SK-N-SH (cell line): ENCODE results near the gene HS3ST5. TPM values are rescaled to one million over a fixed set of nuclear protein-coding genes. Genes with fewer than 3 reads are reported as not detected.

Experiments used
- CTCF ChIA-PET: fragments of 300-600, 350-600 bp; formaldehyde crosslinking; extraction: SDS; loops from one replicate; lab custom pipeline; 2021; lab: Yijun Ruan, JAX
- POLR2A ChIA-PET: fragments of 350-600 bp; sonication (Branson Sonifier 250); formaldehyde crosslinking; extraction: SDS; loops from one replicate; lab custom pipeline; 2020; ENCODE audit warnings: antibody characterized with exemption, inconsistent platforms; lab: Yijun Ruan, JAX
- DNase-seq: peaks from one replicate; pipeline ENCODE4 v3.0.0; 2012
- H2AFZ ChIP-seq: fragments of 200-600 bp; sonication (generic); 2 replicates; pipeline ENCODE4 v1.8.1; 2016; ENCODE audit warnings: antibody characterized with exemption, mild to moderate bottlenecking, low read depth
- H3F3A ChIP-seq: fragments of 200-600 bp; sonication (generic); replicated peaks from 2 replicates; pipeline ENCODE3; 2016; ENCODE audit warnings: antibody characterized with exemption, mild to moderate bottlenecking; ENCODE audit not compliant: insufficient read depth
- H3K27ac ChIP-seq, 2 experiments: fragments of 200-500 bp in 1 of 2; fragments of 200-600 bp in 1 of 2; sonication (Bioruptor generic) in 1 of 2; sonication (generic), shearing (Covaris generic) in 1 of 2; 2 replicates each; pipeline versions ENCODE4 v1.5.1 to v1.6.1; 2014 to 2016; ENCODE audit warnings: low read depth in 2 of 2, inconsistent platforms in 1 of 2, low read length in 1 of 2, mild to moderate bottlenecking in 1 of 2, mixed read lengths in 1 of 2
- H3K27me3 ChIP-seq: fragments of 200-600 bp; sonication (generic), shearing (Covaris generic); 2 replicates; pipeline ENCODE4 v1.6.1; 2016; ENCODE audit warnings: mixed run types; ENCODE audit not compliant: insufficient read depth
- H3K36me3 ChIP-seq, 2 experiments: fragments of 200-500 bp in 1 of 2; fragments of 200-600 bp in 1 of 2; sonication (Bioruptor generic) in 1 of 2; sonication (generic) in 1 of 2; replicated peaks in 1 of 2; 2 replicates each; pipeline versions ENCODE3 to v1.5.1; 2014 to 2016; ENCODE audit warnings: low read length in 1 of 2, mild to moderate bottlenecking in 1 of 2; ENCODE audit not compliant: insufficient read depth in 2 of 2, control insufficient read depth in 1 of 2
- H3K4me1 ChIP-seq, 2 experiments: fragments of 200-500 bp in 1 of 2; fragments of 200-600 bp in 1 of 2; sonication (Bioruptor generic) in 1 of 2; sonication (generic), shearing (Covaris generic) in 1 of 2; 2 replicates each; pipeline versions ENCODE4 v1.5.1 to v1.6.1; 2014 to 2016; ENCODE audit warnings: low read depth in 1 of 2, low read length in 1 of 2, mixed run types in 1 of 2; ENCODE audit not compliant: insufficient read depth in 2 of 2, control insufficient read depth in 1 of 2
- H3K4me2 ChIP-seq: fragments of 200-600 bp; sonication (generic), shearing (Covaris generic); 2 replicates; pipeline ENCODE4 v1.6.1; 2017; ENCODE audit warnings: mixed run types
- H3K4me3 ChIP-seq, 2 experiments: fragments of 200-500 bp in 1 of 2; fragments of 200-600 bp in 1 of 2; sonication (Bioruptor generic) in 1 of 2; sonication (generic), shearing (Covaris generic) in 1 of 2; 2 replicates each; pipeline versions ENCODE4 v1.5.1 to v1.8.1; 2014 to 2016; ENCODE audit warnings: low read depth in 2 of 2, inconsistent platforms in 1 of 2, low read length in 1 of 2, mild to moderate bottlenecking in 1 of 2, mixed read lengths in 1 of 2, moderate library complexity in 1 of 2
- H3K79me2 ChIP-seq: fragments of 200-600 bp; sonication (generic); 2 replicates; pipeline ENCODE4 v1.8.1; 2017; ENCODE audit warnings: mild to moderate bottlenecking; ENCODE audit not compliant: insufficient read depth
- H3K9ac ChIP-seq: fragments of 200-600 bp; sonication (generic); 2 replicates; pipeline ENCODE4 v1.6.1; 2017; ENCODE audit warnings: mixed run types
- H3K9me2 ChIP-seq: fragments of 200-600 bp; sonication (generic); 2 replicates; pipeline ENCODE4 v1.6.1; 2017; ENCODE audit warnings: mixed run types
- H3K9me3 ChIP-seq: fragments of 200-600 bp; sonication (generic); 2 replicates; pipeline ENCODE4 v1.6.1; 2017; ENCODE audit warnings: mixed run types, mild to moderate bottlenecking, moderate library complexity
- H4K20me1 ChIP-seq: fragments of 200-600 bp; sonication (generic); 2 replicates; pipeline ENCODE4 v1.6.1; 2017; ENCODE audit warnings: mild to moderate bottlenecking, mixed run types; ENCODE audit not compliant: insufficient read depth
- CHD2 ChIP-seq: fragments of 150-350 bp; IDR thresholded peaks from 2 replicates; pipeline ENCODE4 v1.6.1; 2018; ENCODE audit warnings: low read length; ENCODE audit not compliant: partially characterized antibody
- ELF1 ChIP-seq: IDR thresholded peaks from 2 replicates; pipeline ENCODE4 v1.4.0; 2012
- EZH2phosphoT487 ChIP-seq: fragments of 200-600 bp; sonication (generic); IDR thresholded peaks from 2 replicates; pipeline ENCODE4 v1.6.1; 2017; ENCODE audit warnings: low read depth, mixed run types, mild to moderate bottlenecking, antibody characterized with exemption, moderate library complexity, borderline replicate concordance
- GATA2 ChIP-seq: sonication (generic); formaldehyde crosslinking; IDR thresholded peaks from 2 replicates; pipeline ENCODE4 v1.5.0; 2020; ENCODE audit warnings: mild to moderate bottlenecking, missing genetic modification reagents
- MXI1 ChIP-seq: IDR thresholded peaks from 2 replicates; pipeline ENCODE4 v1.6.1; 2012; ENCODE audit warnings: mild to moderate bottlenecking, low read depth, low read length, improper control_type of control experiment
- NRF1 ChIP-seq: IDR thresholded peaks from 2 replicates; pipeline ENCODE4 v1.6.1; 2012; ENCODE audit warnings: low read depth, mild to moderate bottlenecking, low read length
- RCOR1 ChIP-seq: fragments of 150-350 bp; IDR thresholded peaks from 2 replicates; pipeline ENCODE4 v1.6.1; 2017; ENCODE audit warnings: antibody characterized with exemption, low read length
- RXRA ChIP-seq: IDR thresholded peaks from 2 replicates; pipeline ENCODE4 v1.4.0; 2012; ENCODE audit warnings: low read depth, mild to moderate bottlenecking, borderline replicate concordance
- TCF12 ChIP-seq: IDR thresholded peaks from 2 replicates; pipeline ENCODE4 v1.4.0; 2012
- WGBS: methylation state at CpG from one replicate; pipeline ENCODE4 v1.1.6; 2017; ENCODE audit warnings: low lambda C conversion rate; 5-methylcytosine and 5-hydroxymethylcytosine counted together
- polyA plus RNA-seq, 3 experiments: library from polyadenylated mRNA; depleted of rRNA; stranded (reverse); fragments of >200 nt; gene quantifications; 2 replicates each; pipeline ENCODE4 v1.2.3, GENCODE V29; 2012
- TF ChIP-seq, protein P1 (sequence below): fragments of 150-350 bp; IDR thresholded peaks from 2 replicates; pipeline ENCODE4 v1.6.1; 2016; ENCODE audit warnings: mild to moderate bottlenecking, low read depth, low read length
- TF ChIP-seq, protein P2 (sequence below): IDR thresholded peaks from 2 replicates; pipeline ENCODE4 v1.6.1; 2012; ENCODE audit warnings: mild to moderate bottlenecking, low read depth, low read length, moderate library complexity
- TF ChIP-seq, protein P3 (sequence below): IDR thresholded peaks from 2 replicates; pipeline ENCODE4 v1.4.0; 2012; ENCODE audit warnings: low read depth, borderline replicate concordance

The HS3ST5 gene
- polyA plus RNA-seq, 1 of the 3 experiments (the other 2 are of a cell fraction), result 0.02 TPM

DNA sequence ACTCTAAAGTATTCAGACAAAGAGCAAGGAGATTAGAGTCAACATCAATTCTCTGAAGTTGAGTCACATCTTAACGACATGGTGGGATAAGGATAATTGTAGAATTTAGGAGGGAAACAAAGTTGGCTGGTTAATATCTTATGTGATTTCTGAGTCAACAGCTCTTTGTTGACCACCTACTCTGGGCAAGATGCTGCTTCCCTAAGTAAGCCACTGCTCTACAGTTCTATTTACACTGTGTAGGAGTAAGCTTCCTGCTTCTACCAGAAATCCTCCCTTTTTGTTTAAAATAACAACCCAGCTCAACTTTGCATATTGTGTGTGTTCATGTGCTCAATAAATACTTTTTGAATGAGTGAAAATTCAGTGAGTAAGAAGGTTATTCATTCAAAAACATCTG lies 3.1 kb downstream of the HS3ST5 start:
- H3K4me3 ChIP-seq, result peak overlapping the region in 1 of 2 experiments; percentile 11; a peak in 1 of 4 replicates
- WGBS, result 5% methylated on average over 1 of the region's 1 CpG
- TF ChIP-seq EZH2phosphoT487 (no peak), NRF1 (no peak), TCF12 (no peak), RXRA (no peak), GATA2 (CRISPR knock-in tag) (no peak), RCOR1 (no peak)
- TF ChIP-seq, protein P1, sequence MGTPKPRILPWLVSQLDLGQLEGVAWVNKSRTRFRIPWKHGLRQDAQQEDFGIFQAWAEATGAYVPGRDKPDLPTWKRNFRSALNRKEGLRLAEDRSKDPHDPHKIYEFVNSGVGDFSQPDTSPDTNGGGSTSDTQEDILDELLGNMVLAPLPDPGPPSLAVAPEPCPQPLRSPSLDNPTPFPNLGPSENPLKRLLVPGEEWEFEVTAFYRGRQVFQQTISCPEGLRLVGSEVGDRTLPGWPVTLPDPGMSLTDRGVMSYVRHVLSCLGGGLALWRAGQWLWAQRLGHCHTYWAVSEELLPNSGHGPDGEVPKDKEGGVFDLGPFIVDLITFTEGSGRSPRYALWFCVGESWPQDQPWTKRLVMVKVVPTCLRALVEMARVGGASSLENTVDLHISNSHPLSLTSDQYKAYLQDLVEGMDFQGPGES, result no peak
- TF ChIP-seq, protein P2, sequence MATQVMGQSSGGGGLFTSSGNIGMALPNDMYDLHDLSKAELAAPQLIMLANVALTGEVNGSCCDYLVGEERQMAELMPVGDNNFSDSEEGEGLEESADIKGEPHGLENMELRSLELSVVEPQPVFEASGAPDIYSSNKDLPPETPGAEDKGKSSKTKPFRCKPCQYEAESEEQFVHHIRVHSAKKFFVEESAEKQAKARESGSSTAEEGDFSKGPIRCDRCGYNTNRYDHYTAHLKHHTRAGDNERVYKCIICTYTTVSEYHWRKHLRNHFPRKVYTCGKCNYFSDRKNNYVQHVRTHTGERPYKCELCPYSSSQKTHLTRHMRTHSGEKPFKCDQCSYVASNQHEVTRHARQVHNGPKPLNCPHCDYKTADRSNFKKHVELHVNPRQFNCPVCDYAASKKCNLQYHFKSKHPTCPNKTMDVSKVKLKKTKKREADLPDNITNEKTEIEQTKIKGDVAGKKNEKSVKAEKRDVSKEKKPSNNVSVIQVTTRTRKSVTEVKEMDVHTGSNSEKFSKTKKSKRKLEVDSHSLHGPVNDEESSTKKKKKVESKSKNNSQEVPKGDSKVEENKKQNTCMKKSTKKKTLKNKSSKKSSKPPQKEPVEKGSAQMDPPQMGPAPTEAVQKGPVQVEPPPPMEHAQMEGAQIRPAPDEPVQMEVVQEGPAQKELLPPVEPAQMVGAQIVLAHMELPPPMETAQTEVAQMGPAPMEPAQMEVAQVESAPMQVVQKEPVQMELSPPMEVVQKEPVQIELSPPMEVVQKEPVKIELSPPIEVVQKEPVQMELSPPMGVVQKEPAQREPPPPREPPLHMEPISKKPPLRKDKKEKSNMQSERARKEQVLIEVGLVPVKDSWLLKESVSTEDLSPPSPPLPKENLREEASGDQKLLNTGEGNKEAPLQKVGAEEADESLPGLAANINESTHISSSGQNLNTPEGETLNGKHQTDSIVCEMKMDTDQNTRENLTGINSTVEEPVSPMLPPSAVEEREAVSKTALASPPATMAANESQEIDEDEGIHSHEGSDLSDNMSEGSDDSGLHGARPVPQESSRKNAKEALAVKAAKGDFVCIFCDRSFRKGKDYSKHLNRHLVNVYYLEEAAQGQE, result no peak
- TF ChIP-seq, all 33 proteins: peak for 0
- H3K79me2 ChIP-seq, result no peaks in the 10 kb centered on the region
- no peaks in the 10 kb centered on the region for H3F3A ChIP-seq
- H4K20me1 ChIP-seq, result no peaks in the 10 kb centered on the region
- CTCF ChIA-PET, result interaction anchor here (0.6 to 2.1 kb wide), 2 partner anchors 35 to 69 kb away, joined by 6 read pairs; no protein-coding TSS in a partner anchor
- DNase-seq, result no peak
- no peak overlapping the region for H3K4me2 ChIP-seq
- H3K4me1 ChIP-seq, result peaks cover 0 to 10% of the 10 kb centered on the region in 2 experiments; a peak in 2 of 4 replicates
- H3K9ac ChIP-seq, result no peak overlapping the region
- no peak overlapping the region; the same call in 1 of the 2 replicates for H2AFZ ChIP-seq
- no peaks in the 10 kb centered on the region for H3K9me2 ChIP-seq
- H3K9me3 ChIP-seq, result no peaks in the 10 kb centered on the region
- H3K27ac ChIP-seq, result no peak overlapping the region
- POLR2A ChIA-PET, result no interaction called here
- H3K36me3 ChIP-seq, result no peaks in the 10 kb centered on the region
- peaks cover 26% of the 10 kb centered on the region; the same call in 1 of the 2 replicates for H3K27me3 ChIP-seq

DNA sequence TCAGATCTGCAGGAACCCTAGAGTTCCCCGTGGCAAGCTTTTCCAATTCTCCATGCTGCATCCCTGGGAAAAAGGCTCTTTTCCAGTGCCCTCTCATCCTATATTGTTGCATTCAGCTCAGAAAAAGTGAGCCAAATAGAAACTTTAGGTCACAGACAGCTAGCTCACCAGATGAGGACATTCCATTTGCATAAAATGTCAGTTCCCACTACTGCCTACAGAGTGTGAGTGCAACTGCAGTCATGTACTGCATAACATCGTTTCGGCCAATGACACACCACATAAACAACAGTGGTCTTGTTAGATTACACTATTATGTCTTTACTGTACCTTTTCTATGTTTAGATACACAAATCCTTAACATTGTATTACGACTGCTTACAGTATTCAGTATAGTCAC lies 8.6 kb downstream of the HS3ST5 start:
- TF ChIP-seq ELF1 (no peak), MXI1 (no peak), NRF1 (no peak), CHD2 (no peak), GATA2 (CRISPR knock-in tag) (no peak)
- TF ChIP-seq, protein P3, sequence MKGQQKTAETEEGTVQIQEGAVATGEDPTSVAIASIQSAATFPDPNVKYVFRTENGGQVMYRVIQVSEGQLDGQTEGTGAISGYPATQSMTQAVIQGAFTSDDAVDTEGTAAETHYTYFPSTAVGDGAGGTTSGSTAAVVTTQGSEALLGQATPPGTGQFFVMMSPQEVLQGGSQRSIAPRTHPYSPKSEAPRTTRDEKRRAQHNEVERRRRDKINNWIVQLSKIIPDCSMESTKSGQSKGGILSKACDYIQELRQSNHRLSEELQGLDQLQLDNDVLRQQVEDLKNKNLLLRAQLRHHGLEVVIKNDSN, result no peak
- H3K36me3 ChIP-seq, result no peaks in the 10 kb centered on the region
- no peak overlapping the region for H3K4me3 ChIP-seq
- H3K9me3 ChIP-seq, result no peaks in the 10 kb centered on the region
- ChIA-PET CTCF (interaction anchor here (0.8 to 1.3 kb wide), 2 partner anchors 9 to 10 kb away, joined by 3 to 4 read pairs; partner anchors contain the start of gene HS3ST5), POLR2A (no interaction called here)
- no peak overlapping the region for H3K4me2 ChIP-seq
- no peaks in the 10 kb centered on the region for H3K79me2 ChIP-seq
- H2AFZ ChIP-seq, result no peak overlapping the region
- WGBS, result 59% methylated on average over 4 of the region's 4 CpGs
- DNase-seq, result no peak
- H3K9me2 ChIP-seq, result no peaks in the 10 kb centered on the region
- no peak overlapping the region for H3K27ac ChIP-seq
- H4K20me1 ChIP-seq, result no peaks in the 10 kb centered on the region
- H3K27me3 ChIP-seq, result no peaks in the 10 kb centered on the region
- H3F3A ChIP-seq, result no peaks in the 10 kb centered on the region
- H3K9ac ChIP-seq, result no peak overlapping the region
- H3K4me1 ChIP-seq, result no peaks in the 10 kb centered on the region
